Activated T-helper 1 cell treated with Interleukin-2 at 50 U/mL for 16 hours (primary cell): ENCODE data around the gene TRIM66.

ENCODE experiments used
- DNase-seq: peaks from one replicate; pipeline ENCODE4 v3.0.0-alpha.2; 2020; ENCODE audit warnings: low read depth

The TRIM66 gene

GRCh38 chr11:8714622-8715225 is 32.3 kb upstream of the TRIM66 start:
- DNase-seq: no peak

- no peak for DNase-seq
Measured at GRCh38 chr11:8713760-8714454, 31.4 kb upstream of the TRIM66 start.

GRCh38 chr11:8712506-8712905 is 30.0 kb upstream of the TRIM66 start:
- no peak for DNase-seq

- DNase-seq: no peak
Measured at GRCh38 chr11:8711895-8712442, 29.5 kb upstream of the TRIM66 start.

- no peak for DNase-seq
Measured at GRCh38 chr11:8709777-8710176, 27.3 kb upstream of the TRIM66 start.

- no peak for DNase-seq
Measured at GRCh38 chr11:8709002-8709672, 26.7 kb upstream of the TRIM66 start.

- no peak for DNase-seq
Measured at GRCh38 chr11:8707541-8708191, 25.2 kb upstream of the TRIM66 start.

GRCh38 chr11:8706673-8707432 is 24.4 kb upstream of the TRIM66 start:
- DNase-seq: no peak

- no peak for DNase-seq
Measured at GRCh38 chr11:8705146-8705545, 22.7 kb upstream of the TRIM66 start.

- DNase-seq: no peak
Measured at GRCh38 chr11:8704136-8704535, 21.7 kb upstream of the TRIM66 start.

- DNase-seq: no peak
Measured at GRCh38 chr11:8702598-8702915, 20.1 kb upstream of the TRIM66 start.

- DNase-seq: no peak
Measured at GRCh38 chr11:8701891-8702597, 19.6 kb upstream of the TRIM66 start.

GRCh38 chr11:8699903-8700302 is 17.4 kb upstream of the TRIM66 start:
- no peak for DNase-seq

GRCh38 chr11:8698917-8699441 is 16.5 kb upstream of the TRIM66 start:
- no peak for DNase-seq

- DNase-seq: no peak
Measured at GRCh38 chr11:8698379-8698851, 15.9 kb upstream of the TRIM66 start.

- no peak for DNase-seq
Measured at GRCh38 chr11:8697054-8697453, 14.6 kb upstream of the TRIM66 start.

GRCh38 chr11:8694137-8694536 is 11.7 kb upstream of the TRIM66 start:
- DNase-seq: no peak

- DNase-seq: no peak
Measured at GRCh38 chr11:8693555-8693954, 11.1 kb upstream of the TRIM66 start.

- DNase-seq: no peak
Measured at GRCh38 chr11:8693010-8693551, 10.6 kb upstream of the TRIM66 start.

- no peak for DNase-seq
Measured at GRCh38 chr11:8692417-8692816, 10.0 kb upstream of the TRIM66 start.

- DNase-seq: no peak
Measured at GRCh38 chr11:8691601-8692000, 9.1 kb upstream of the TRIM66 start.
